Activated CD4-positive, alpha-beta T cell treated with anti-CD3 and anti-CD28 coated beads, Interleukin-2, amount 50 U/mL, for 24 hours (primary cell): ENCODE results near the gene VASN.

Experiments
- DNase-seq, 2 donors: peaks; one replicate each; pipeline ENCODE4 v3.0.0-alpha.2; 2020; ENCODE audit warnings: low read depth in 1 of 2, low spot score in 1 of 2

The VASN gene

GRCh38 chr16:4370570-4371356 lies 885 bp upstream of the VASN start:
- no peak for DNase-seq

- no peak for DNase-seq
These were observed 441 bp downstream of the VASN start for GRCh38 chr16:4372001-4372577.

- DNase-seq, result no peak
These were observed 1.1 kb downstream of the VASN start for GRCh38 chr16:4372578-4373355.

GRCh38 chr16:4373356-4373908 lies 1.8 kb downstream of the VASN start:
- DNase-seq, result no peak

GRCh38 chr16:4373909-4374742 lies 2.5 kb downstream of the VASN start:
- no peak for DNase-seq

- no peak for DNase-seq
These were observed 4.1 kb downstream of the VASN start for GRCh38 chr16:4375717-4376116.

- no peak for DNase-seq
These were observed 4.7 kb downstream of the VASN start for GRCh38 chr16:4376126-4376892.

- DNase-seq, result no peak
These were observed 5.4 kb downstream of the VASN start for GRCh38 chr16:4376893-4377572.

GRCh38 chr16:4377573-4378154 lies 6.0 kb downstream of the VASN start:
- DNase-seq, result no peak

- no peak for DNase-seq
These were observed 6.6 kb downstream of the VASN start for GRCh38 chr16:4378161-4378666.

- no peak for DNase-seq
These were observed 7.5 kb downstream of the VASN start for GRCh38 chr16:4378999-4379690.

GRCh38 chr16:4380119-4381063 lies 8.7 kb downstream of the VASN start:
- no peak for DNase-seq

GRCh38 chr16:4381072-4381934 lies 9.7 kb downstream of the VASN start:
- no peak for DNase-seq

- DNase-seq, result no peak
These were observed 10.5 kb downstream of the VASN start for GRCh38 chr16:4381935-4382794.

- no peak for DNase-seq
These were observed 11.2 kb downstream of the VASN start for GRCh38 chr16:4382795-4383357.
